A549 (cell line): Measurements from ENCODE around the gene PCNP. TPM values are rescaled to one million over a fixed set of nuclear protein-coding genes. Genes with fewer than 3 reads are reported as not detected.

Experiments
- ATAC-seq, 2 experiments: fragments of 200-7000 bp in 1 of 2; fragments of >200 bp in 1 of 2; cut with Nextera tagmentation in 1 of 2; cut with Tn5 transposase in 1 of 2; 3 replicates each; pipeline versions ENCODE4 v1.8.0 to v1.9.1; 2018 to 2020; ENCODE audit warnings: mild to moderate bottlenecking in 1 of 2, moderate library complexity in 1 of 2
- CTCF ChIA-PET: fragments of 300-600 bp; sonication (Branson Sonifier 250); formaldehyde crosslinking; extraction: SDS; loops from one replicate; lab custom pipeline; 2021; ENCODE audit warnings: antibody characterized with exemption, inconsistent platforms; lab: Yijun Ruan, JAX
- POLR2A ChIA-PET: fragments of 350-600 bp; formaldehyde crosslinking; extraction: SDS; loops from one replicate; lab custom pipeline; 2021; ENCODE audit warnings: antibody characterized with exemption, inconsistent platforms; lab: Yijun Ruan, JAX
- DNase-seq, 2 experiments: peaks; one replicate each; pipeline versions ENCODE4 v3.0.0 to v3.0.0-alpha.2; 2011 to 2016; ENCODE audit warnings: low read depth in 1 of 2, low spot score in 1 of 2
- FAIRE-seq: peaks from 2 replicates; lab custom pipeline; 2011; peaks lifted over from hg19 to GRCh38; lab: Jason Lieb, UNC
- H3K27ac ChIP-seq, 2 experiments: fragments of >200 bp; sonication (Bioruptor Twin); formaldehyde crosslinking; 3 replicates each; pipeline ENCODE4 v1.5.1; 2016 to 2017
- H3K4me1 ChIP-seq: fragments of >200 bp; sonication (Bioruptor Twin); formaldehyde crosslinking; 3 replicates; pipeline ENCODE4 v1.6.1; 2016
- H3K4me2 ChIP-seq: fragments of >200 bp; sonication (Bioruptor Twin); formaldehyde crosslinking; 3 replicates; pipeline ENCODE4 v1.6.1; 2016
- H3K4me3 ChIP-seq: fragments of >200 bp; sonication (Bioruptor Twin); formaldehyde crosslinking; 3 replicates; pipeline ENCODE4 v1.5.1; 2016
- H3K9me3 ChIP-seq: fragments of >200 bp; sonication (Bioruptor Twin); formaldehyde crosslinking; 3 replicates; pipeline ENCODE4 v1.6.1; 2016
- CBX2 ChIP-seq: fragments of 200-600 bp; sonication (generic); IDR thresholded peaks from 2 replicates; pipeline ENCODE4 v1.6.1; 2016; ENCODE audit warnings: low read depth, mild to moderate bottlenecking, borderline replicate concordance
- CHD2 ChIP-seq: fragments of 150-350 bp; IDR thresholded peaks from 2 replicates; pipeline ENCODE4 v1.6.1; 2014; ENCODE audit warnings: low read length; ENCODE audit not compliant: partially characterized antibody
- EHMT2 ChIP-seq: fragments of 200-600 bp; sonication (generic); IDR thresholded peaks from 2 replicates; pipeline ENCODE4 v1.6.1; 2016; ENCODE audit warnings: antibody characterized with exemption, low read depth, mild to moderate bottlenecking, moderate library complexity
- EP300 ChIP-seq, 2 experiments: fragments of >200 bp; sonication (Bioruptor Twin); formaldehyde crosslinking; IDR thresholded peaks; 2 replicates in 1 of 2; 3 replicates in 1 of 2; pipeline ENCODE4 v1.6.1; 2016 to 2017
- ESRRA ChIP-seq: fragments of 150-350 bp; IDR thresholded peaks from 2 replicates; pipeline ENCODE4 v1.6.1; 2014; ENCODE audit warnings: mild to moderate bottlenecking, low read length, borderline replicate concordance
- FOSB ChIP-seq: fragments of 250-450 bp; sonication (Bioruptor Pico); IDR thresholded peaks from 2 replicates; pipeline ENCODE4 v1.5.0; 2020; ENCODE audit warnings: mild to moderate bottlenecking, moderate library complexity
- GATA3 ChIP-seq: IDR thresholded peaks from 2 replicates; pipeline ENCODE4 v1.6.1; 2012; ENCODE audit warnings: borderline replicate concordance
- HEYL ChIP-seq: fragments of 250-450 bp; sonication (Bioruptor Pico); IDR thresholded peaks from 2 replicates; pipeline ENCODE4 v1.8.0; 2021; ENCODE audit warnings: mild to moderate bottlenecking, moderate library complexity
- HOXA7 ChIP-seq: fragments of 250-450 bp; sonication (Bioruptor Pico); IDR thresholded peaks from 2 replicates; pipeline ENCODE4 v1.5.0; 2020; ENCODE audit warnings: mild to moderate bottlenecking, moderate library complexity
- HOXB13 ChIP-seq: fragments of 250-450 bp; sonication (Bioruptor Pico); IDR thresholded peaks from 2 replicates; pipeline ENCODE4 v1.5.0; 2020; ENCODE audit warnings: low read depth, mild to moderate bottlenecking, moderate library complexity
- JUNB ChIP-seq: fragments of >200 bp; sonication (Bioruptor Twin); formaldehyde crosslinking; IDR thresholded peaks from 2 replicates; pipeline ENCODE4 v1.6.1; 2016
- MYC ChIP-seq: IDR thresholded peaks from 2 replicates; pipeline ENCODE4 v1.6.1; 2012; ENCODE audit warnings: mild to moderate bottlenecking, inconsistent platforms, low read length, improper control_type of control experiment, borderline replicate concordance
- PHF8 ChIP-seq: fragments of 200-600 bp; sonication (generic); IDR thresholded peaks from 2 replicates; pipeline ENCODE4 v1.6.1; 2016; ENCODE audit warnings: low read depth, mild to moderate bottlenecking, antibody characterized with exemption, moderate library complexity, borderline replicate concordance
- POLR2AphosphoS2 ChIP-seq: conservative IDR thresholded peaks from 2 replicates; pipeline ENCODE4 v1.6.1; 2012; ENCODE audit warnings: low read length, improper control_type of control experiment, inconsistent platforms
- RAD21 ChIP-seq, 2 experiments: fragments of >200 bp in 1 of 2; sonication (Bioruptor Twin) in 1 of 2; formaldehyde crosslinking in 1 of 2; IDR thresholded peaks in 1 of 2; conservative IDR thresholded peaks in 1 of 2; 2 replicates in 1 of 2; 3 replicates in 1 of 2; pipeline ENCODE4 v1.6.1; 2012 to 2018; ENCODE audit warnings: inconsistent platforms in 1 of 2
- RARB ChIP-seq: fragments of 250-450 bp; sonication (Bioruptor Pico); IDR thresholded peaks from 2 replicates; pipeline ENCODE4 v1.8.0; 2021; ENCODE audit warnings: mild to moderate bottlenecking, moderate library complexity
- RCOR1 ChIP-seq: fragments of 150-350 bp; IDR thresholded peaks from 2 replicates; pipeline ENCODE4 v1.6.1; 2014; ENCODE audit warnings: antibody characterized with exemption, low read length, low read depth
- RFX5 ChIP-seq: fragments of 450-650 bp; IDR thresholded peaks from 2 replicates; pipeline ENCODE4 v1.7.1; 2014; ENCODE audit warnings: antibody characterized with exemption, mild to moderate bottlenecking, moderate library complexity
- RNF2 ChIP-seq: fragments of 200-600 bp; sonication (generic); IDR thresholded peaks from 2 replicates; pipeline ENCODE4 v1.6.1; 2016; ENCODE audit warnings: low read depth, mild to moderate bottlenecking, antibody characterized with exemption, moderate library complexity, borderline replicate concordance
- TFCP2L1 ChIP-seq: fragments of 250-450 bp; sonication (Bioruptor Pico); IDR thresholded peaks from 2 replicates; pipeline ENCODE4 v1.5.0; 2021; ENCODE audit warnings: mild to moderate bottlenecking
- ZSCAN20 ChIP-seq: fragments of 250-450 bp; sonication (Bioruptor Pico); IDR thresholded peaks from 2 replicates; pipeline ENCODE4 v1.8.0; 2022; ENCODE audit warnings: mild to moderate bottlenecking, moderate library complexity
- WGBS: methylation state at CpG from one replicate; pipeline ENCODE4 v1.1.6; 2017; ENCODE audit errors: missing lambda C conversion rate; 5-methylcytosine and 5-hydroxymethylcytosine counted together
- polyA plus RNA-seq, 4 experiments: library from polyadenylated mRNA; depleted of rRNA in 3 of 4; stranded (reverse); fragments of >200 nt; fragmentation: RNase III in 1 of 4; extraction: RNeasy Plus Mini Kit Qiagen cat#74134 plus additional on column Dnase treatment in 1 of 4; gene quantifications; 2 replicates in 3 of 4; 3 replicates in 1 of 4; pipeline ENCODE4 v1.2.3, GENCODE V29; 2011 to 2017
- TF ChIP-seq, protein P1 (sequence below): fragments of 200-600 bp; sonication (generic); IDR thresholded peaks from 2 replicates; pipeline ENCODE4 v1.6.1; 2016; ENCODE audit warnings: antibody characterized with exemption, mild to moderate bottlenecking, moderate library complexity
- TF ChIP-seq, protein P2 (sequence below): fragments of 450-650 bp; IDR thresholded peaks from 2 replicates; pipeline ENCODE4 v1.6.1; 2014; ENCODE audit warnings: antibody characterized with exemption

PCNP gene
- polyA plus RNA-seq, 2 of the 4 experiments (the other 2 are of a cell fraction), result 114 to 135 TPM

DNA sequence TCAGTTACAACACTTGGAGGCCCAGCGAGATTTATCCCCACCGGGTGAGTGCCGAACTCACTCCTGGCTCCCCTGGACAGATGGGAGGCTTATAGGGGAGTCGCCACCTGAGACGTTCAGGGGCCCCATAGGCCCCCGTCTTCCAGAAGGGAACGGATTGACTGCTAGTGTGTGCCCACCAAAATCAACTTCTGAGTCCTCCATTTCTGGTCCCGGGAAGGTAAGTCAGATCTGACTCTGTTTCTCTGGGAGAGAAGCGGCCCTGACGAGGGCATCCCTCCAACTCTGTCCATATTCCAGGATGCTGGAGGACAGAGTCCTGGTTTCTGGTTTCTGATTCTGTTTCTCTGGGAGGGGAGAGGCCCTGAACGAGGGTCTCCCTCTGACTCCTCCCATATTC lies 58.6 kb downstream of the PCNP start:
- DNase-seq, result no peak
- ChIA-PET CTCF (interaction anchor here (1.7 kb wide), 1 partner anchor 59 kb away, joined by 4 read pairs; the partner anchor contains the start of gene PCNP), POLR2A (no interaction called here)
- H3K4me2 ChIP-seq, result no peak overlapping the region
- no peaks in the 10 kb centered on the region for H3K4me1 ChIP-seq
- no peak for TF ChIP-seq CBX2
- TF ChIP-seq FOSB (CRISPR knock-in tag), result no peak
- TF ChIP-seq, protein P1, sequence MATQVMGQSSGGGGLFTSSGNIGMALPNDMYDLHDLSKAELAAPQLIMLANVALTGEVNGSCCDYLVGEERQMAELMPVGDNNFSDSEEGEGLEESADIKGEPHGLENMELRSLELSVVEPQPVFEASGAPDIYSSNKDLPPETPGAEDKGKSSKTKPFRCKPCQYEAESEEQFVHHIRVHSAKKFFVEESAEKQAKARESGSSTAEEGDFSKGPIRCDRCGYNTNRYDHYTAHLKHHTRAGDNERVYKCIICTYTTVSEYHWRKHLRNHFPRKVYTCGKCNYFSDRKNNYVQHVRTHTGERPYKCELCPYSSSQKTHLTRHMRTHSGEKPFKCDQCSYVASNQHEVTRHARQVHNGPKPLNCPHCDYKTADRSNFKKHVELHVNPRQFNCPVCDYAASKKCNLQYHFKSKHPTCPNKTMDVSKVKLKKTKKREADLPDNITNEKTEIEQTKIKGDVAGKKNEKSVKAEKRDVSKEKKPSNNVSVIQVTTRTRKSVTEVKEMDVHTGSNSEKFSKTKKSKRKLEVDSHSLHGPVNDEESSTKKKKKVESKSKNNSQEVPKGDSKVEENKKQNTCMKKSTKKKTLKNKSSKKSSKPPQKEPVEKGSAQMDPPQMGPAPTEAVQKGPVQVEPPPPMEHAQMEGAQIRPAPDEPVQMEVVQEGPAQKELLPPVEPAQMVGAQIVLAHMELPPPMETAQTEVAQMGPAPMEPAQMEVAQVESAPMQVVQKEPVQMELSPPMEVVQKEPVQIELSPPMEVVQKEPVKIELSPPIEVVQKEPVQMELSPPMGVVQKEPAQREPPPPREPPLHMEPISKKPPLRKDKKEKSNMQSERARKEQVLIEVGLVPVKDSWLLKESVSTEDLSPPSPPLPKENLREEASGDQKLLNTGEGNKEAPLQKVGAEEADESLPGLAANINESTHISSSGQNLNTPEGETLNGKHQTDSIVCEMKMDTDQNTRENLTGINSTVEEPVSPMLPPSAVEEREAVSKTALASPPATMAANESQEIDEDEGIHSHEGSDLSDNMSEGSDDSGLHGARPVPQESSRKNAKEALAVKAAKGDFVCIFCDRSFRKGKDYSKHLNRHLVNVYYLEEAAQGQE, result no peak
- no peak for TF ChIP-seq POLR2AphosphoS2
- TF ChIP-seq RNF2, result no peak
- no peak for TF ChIP-seq RFX5
- no peak for TF ChIP-seq RAD21 (conservative IDR thresholded peaks at IDR 0.05 in 1 of 2, IDR thresholded peaks at IDR 0.05 in 1 of 2)
- TF ChIP-seq MYC, result no peak
- TF ChIP-seq ESRRA, result no peak
- no peak for TF ChIP-seq ZSCAN20 (CRISPR knock-in tag)
- no peak for TF ChIP-seq CHD2
- no peak for TF ChIP-seq GATA3
- 63% methylated on average over 11 of the region's 11 CpGs for WGBS
- ATAC-seq, result no peak
- no peak overlapping the region for H3K4me3 ChIP-seq
- no peak for FAIRE-seq
- H3K9me3 ChIP-seq, result no peaks in the 10 kb centered on the region
- H3K27ac ChIP-seq, result no peak overlapping the region

DNA sequence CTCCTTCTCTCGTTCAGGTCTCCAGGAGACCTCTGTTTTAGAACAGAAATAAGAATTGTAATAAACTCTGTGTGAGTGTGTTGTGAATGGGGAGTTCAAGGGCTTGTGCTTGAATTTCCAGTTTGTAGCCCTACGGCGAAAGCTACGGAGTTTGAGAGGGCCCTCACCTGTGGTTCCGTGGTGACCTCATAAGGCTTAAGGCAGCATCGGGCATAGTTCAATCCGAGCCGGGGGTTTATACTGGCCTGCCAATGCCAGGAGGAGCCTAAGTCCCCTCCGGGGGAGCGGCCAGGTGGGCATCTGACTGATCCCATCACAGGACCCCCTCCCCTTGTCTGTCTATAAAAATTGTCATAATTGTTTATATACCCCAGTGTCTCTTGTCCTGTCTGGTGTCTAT lies 59.2 kb downstream of the PCNP start:
- Histone ChIP-seq H3K4me2 (no peak overlapping the region), H3K4me1 (no peaks in the 10 kb centered on the region), H3K27ac (no peak overlapping the region), H3K9me3 (no peaks in the 10 kb centered on the region), H3K4me3 (no peak overlapping the region)
- FAIRE-seq (no peak), DNase-seq (no peak), ATAC-seq (no peak)
- ChIA-PET CTCF (no interaction called here), POLR2A (no interaction called here)
- WGBS, result 81% methylated on average over 10 of the region's 10 CpGs
- no peak for TF ChIP-seq HEYL (CRISPR knock-in tag)
- no peak for TF ChIP-seq PHF8
- no peak for TF ChIP-seq HOXA7 (CRISPR knock-in tag)
- no peak for TF ChIP-seq EP300 (IDR thresholded peaks at IDR 0.05)
- TF ChIP-seq, protein P2, sequence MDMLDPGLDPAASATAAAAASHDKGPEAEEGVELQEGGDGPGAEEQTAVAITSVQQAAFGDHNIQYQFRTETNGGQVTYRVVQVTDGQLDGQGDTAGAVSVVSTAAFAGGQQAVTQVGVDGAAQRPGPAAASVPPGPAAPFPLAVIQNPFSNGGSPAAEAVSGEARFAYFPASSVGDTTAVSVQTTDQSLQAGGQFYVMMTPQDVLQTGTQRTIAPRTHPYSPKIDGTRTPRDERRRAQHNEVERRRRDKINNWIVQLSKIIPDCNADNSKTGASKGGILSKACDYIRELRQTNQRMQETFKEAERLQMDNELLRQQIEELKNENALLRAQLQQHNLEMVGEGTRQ, result no peak
- no peak for TF ChIP-seq CHD2
- no peak for TF ChIP-seq CBX2
- TF ChIP-seq RARB (CRISPR knock-in tag), result no peak
- TF ChIP-seq POLR2AphosphoS2, result no peak
- no peak for TF ChIP-seq EHMT2
- no peak for TF ChIP-seq RNF2
- no peak for TF ChIP-seq TFCP2L1 (CRISPR knock-in tag)
- TF ChIP-seq, protein P1, result no peak
- TF ChIP-seq RCOR1, result no peak
- TF ChIP-seq JUNB, result no peak
- no peak for TF ChIP-seq HOXB13 (CRISPR knock-in tag)
- TF ChIP-seq ESRRA, result no peak
